GM12892 (cell line): ENCODE measurements around the gene YBX3.

Experiments
- POLR2A ChIP-seq: IDR thresholded peaks from 2 replicates; pipeline ENCODE4 v1.6.1; 2011; ENCODE audit warnings: low read depth, low read length, control low read depth
- TAF1 ChIP-seq: IDR thresholded peaks from 2 replicates; pipeline ENCODE4 v1.6.1; 2011; ENCODE audit warnings: low read depth, mild to moderate bottlenecking, control low read depth, low read length, borderline replicate concordance

DNA sequence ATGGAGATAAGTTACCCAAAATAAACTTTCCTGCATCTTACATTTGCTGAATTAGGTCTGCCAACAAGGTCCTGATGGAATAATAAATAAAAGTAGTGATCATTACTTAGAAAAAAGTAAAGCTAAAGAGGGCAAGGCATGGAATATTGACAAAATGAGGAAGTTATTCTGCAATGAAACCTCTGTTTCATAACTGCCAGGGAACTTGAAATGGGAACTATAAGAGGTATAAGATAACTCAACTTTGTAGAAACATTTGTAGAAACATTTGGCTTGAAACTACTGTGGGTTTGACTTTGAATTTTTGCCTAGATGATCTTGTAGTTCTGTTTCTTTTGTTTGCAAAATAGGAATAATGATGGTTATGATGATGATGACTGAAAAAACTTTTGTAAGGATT, 18.7 kb upstream of the YBX3 start:
- TF ChIP-seq POLR2A (no peak), TAF1 (no peak)
